Measurements from ENCODE around the gene SIGLEC10.

Gene SIGLEC10

DNA sequence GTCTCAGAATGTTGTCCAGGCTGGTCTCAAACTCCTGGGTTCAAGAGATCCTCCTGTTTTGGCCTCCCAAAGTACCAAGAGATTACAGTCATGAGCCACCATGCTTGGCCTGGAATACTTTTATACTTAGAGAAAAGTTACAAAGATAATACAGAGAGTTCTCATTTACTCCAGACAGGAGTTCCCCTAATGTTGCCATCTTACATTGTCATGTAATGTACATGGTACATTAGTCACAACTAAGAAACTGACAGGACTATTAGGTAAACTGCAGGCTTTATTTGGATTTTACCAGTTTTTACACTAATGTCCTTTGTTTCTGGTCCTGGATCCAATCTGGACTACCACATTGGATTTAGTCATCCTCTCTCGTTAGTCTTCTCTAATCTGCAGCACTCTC, 24.7 kb downstream of the SIGLEC10 start:
- ATAC-seq (no peak), DNase-seq (no peak)

DNA sequence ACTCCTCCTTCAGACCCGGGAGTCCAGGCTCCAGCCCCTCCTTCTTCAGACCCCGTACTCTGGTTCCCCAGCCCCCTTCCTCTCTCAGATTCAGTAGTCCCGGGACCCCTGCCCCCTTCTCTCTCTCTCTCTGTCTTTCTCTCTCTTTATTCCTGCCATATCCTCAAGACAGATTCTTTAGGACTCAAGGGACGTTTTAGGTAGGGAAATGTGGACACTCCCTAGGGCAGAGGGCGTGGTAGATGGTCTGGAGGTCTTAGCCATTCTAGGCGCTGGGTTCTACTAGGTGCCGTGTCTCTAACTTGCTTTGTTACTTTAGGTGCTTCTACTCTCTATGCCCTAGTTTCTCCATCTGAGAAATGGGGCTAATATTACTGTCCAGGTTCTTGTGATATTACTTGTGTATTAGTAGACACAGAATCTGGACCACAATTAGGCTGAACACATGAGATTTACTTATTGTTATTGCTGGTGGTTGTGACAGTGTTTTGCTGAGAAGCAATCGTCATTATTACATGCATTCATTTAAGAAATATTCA, 26.3 kb downstream of the SIGLEC10 start:
- DNase-seq (no peak), ATAC-seq (no peak)

DNA sequence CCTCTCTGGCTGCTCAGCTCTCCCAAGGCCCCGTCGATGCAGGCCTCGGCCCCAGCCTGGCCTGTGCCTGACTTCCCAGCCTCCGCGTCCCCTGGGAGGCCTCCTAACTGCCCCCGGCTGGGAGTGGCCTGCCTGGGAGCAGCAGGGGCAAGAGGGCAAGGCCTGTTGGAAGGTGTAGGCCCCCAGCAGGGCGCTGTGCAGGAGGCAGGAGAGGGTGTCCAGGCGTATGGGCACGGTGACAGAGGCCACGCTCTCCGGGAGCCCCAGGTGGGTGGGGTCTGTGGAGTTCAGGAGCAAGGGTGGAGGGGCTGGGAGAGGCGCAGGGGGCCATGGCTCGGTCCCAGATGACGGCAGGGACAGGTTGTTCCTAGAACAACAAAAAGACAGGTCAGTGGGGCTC, 28.3 kb downstream of the SIGLEC10 start:
- DNase-seq (no peak), ATAC-seq (no peak)

DNA sequence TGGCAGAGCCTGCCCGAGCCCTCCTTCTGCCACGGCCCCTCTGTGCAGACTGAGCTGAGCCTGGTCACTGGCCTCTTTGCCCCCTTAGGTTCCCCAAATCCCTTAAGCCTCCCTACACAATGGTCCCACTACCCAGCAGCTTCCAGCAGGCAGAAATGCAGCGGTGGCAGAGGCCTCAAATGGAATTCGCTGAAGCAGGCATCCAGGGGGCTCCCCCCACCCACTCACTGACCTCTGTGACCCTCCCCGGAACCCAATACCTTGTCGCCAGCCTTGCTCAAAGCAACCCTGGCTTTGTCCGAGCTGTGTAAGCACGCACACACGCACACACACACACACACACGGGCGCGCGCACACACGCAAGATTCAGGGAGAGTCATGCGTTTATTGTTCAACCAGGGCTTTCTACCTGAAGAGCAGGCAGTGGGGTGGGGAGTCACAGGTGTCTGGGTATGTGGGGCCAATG, 29.5 kb downstream of the SIGLEC10 start, which contains the start of gene LIM2:
TSS of gene LIM2 (minus strand) at position 51 of the 466 bp plus-strand sequence. CDS start 531 bp downstream, outside the sequence.
- peak; percentile 22 for ATAC-seq

DNA sequence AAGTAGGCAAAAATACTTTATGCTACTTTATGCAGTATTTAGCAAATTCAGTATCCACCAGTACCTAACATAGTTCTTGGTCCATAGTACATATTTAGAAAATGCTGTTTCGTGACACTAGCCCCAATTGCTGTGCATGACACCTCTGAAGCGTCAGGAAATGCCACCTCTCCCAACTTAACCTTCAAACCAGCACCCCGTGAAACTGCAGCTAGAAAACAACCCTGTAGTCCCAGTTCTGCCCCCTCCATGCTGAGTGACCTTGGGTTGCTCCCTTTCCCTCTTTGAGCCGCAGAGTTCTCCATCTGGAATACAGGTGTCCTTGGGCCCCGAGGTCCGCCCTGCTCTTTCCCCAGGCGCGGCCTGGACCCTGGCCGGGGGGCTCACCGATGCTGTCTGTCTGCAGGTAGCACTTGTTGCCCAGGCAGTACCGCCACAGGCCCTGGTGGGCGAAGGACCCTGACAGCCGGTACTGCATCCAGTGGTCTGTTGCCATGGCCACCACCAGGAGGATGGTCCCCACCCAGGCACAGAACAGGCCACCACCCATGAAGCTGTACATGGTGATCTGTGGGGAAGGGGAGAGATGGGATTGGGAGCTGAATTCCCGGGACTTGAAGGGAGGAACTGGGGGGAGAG, 30.4 kb downstream of the SIGLEC10 start:
- DNase-seq, result no peak

More for the DNA sequence above, 29.5 kb downstream of the SIGLEC10 start, which contains the start of gene LIM2:
- peak; percentile 39 for DNase-seq

DNA sequence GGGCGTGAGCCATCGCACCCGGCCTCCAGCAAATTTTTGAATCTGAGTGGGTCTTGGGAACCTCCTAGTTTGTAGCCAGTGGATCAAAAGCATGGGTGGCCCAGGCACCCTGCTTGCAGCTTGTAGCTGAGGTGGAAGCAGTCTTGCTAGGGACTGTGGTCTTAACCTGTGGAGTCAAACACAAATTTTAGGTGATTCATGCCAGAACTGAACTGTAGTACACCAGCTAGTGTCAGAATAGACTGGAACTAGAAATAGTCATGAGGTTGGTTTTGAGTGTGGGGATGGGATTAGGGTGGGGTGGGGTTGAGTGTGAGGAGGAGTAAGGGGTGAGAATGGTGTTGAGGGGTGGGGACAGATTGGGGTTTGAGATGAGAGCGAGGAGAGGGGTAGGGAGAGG, 35.4 kb downstream of the SIGLEC10 start:
- ATAC-seq, result no peak
- no peak for DNase-seq

More for the DNA sequence above, 30.4 kb downstream of the SIGLEC10 start:
- no peak for ATAC-seq

DNA sequence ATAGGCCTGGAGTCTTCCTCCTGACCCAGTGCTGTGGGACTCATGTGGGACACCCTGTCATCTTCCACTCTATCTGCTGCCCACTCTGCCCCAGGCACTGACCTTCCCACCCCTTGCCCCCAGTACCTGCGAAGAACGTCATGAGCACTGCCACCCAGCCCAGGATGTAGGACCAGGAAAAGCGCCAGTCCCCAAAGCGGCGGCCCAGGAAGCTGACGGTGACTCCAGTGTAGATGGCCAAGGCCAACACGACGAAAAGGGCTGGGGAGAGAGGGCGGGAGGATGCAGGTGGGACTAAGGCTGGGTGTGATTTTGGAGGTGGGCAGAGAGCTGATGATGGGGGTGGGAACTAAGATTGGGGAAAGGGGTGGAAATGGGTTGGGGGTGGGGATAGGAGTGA, 37.1 kb downstream of the SIGLEC10 start:
- DNase-seq (no peak), ATAC-seq (no peak)

DNA sequence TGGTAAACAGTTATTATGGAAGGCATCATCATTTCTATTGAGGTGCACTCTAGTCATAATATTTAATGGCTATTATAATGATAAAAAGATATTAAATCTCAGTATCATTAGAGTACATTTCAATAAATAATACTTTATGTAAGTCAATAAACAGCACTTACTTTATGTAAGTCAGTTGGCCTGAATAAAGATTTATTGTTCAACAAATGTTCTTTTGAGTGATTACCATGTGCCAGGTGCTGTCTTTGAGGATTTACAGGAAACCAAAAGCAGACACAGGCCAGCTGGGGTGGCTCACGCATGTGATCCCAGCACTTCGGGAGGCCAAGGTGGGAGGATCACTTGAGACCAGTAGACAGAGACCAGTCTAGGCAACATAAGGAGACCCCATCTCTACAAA, 40.0 kb downstream of the SIGLEC10 start:
- ATAC-seq (no peak), DNase-seq (no peak)

DNA sequence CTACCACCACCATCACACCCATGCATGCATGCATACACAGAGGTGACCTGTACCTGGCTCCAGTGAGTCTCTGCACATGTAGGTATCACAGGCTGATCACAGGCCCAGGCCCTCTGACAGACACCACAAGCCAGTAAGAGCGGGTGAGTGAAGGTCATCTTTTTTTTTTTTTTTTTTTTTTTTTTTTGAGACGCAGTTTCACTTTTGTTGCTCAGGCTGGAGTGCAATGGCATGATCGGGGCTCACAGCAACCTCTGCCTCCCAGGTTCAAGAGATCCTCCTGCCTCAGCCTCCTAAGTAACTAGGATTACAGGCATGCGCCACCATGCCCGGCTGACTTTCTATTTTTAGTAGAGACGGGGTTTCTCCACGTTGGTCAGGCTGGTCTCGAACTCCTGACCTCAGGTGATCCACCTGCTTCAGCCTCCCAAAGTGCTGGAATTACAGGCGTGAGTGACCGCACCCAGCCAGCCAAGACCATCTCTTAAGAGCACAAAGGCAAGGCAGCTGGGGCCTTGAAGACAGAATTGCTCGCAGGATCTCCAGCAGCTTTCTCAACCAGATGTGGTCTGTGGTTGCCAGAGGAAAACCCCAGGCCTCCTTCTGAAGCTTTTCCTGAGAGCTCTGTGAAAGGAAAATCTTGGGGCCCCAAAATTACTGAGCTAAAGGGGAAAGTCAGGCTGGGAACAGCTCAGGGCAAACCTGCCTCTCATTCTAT, 41.8 kb downstream of the SIGLEC10 start:
- DNase-seq (peak; percentile 76), ATAC-seq (peak; percentile 40)

DNA sequence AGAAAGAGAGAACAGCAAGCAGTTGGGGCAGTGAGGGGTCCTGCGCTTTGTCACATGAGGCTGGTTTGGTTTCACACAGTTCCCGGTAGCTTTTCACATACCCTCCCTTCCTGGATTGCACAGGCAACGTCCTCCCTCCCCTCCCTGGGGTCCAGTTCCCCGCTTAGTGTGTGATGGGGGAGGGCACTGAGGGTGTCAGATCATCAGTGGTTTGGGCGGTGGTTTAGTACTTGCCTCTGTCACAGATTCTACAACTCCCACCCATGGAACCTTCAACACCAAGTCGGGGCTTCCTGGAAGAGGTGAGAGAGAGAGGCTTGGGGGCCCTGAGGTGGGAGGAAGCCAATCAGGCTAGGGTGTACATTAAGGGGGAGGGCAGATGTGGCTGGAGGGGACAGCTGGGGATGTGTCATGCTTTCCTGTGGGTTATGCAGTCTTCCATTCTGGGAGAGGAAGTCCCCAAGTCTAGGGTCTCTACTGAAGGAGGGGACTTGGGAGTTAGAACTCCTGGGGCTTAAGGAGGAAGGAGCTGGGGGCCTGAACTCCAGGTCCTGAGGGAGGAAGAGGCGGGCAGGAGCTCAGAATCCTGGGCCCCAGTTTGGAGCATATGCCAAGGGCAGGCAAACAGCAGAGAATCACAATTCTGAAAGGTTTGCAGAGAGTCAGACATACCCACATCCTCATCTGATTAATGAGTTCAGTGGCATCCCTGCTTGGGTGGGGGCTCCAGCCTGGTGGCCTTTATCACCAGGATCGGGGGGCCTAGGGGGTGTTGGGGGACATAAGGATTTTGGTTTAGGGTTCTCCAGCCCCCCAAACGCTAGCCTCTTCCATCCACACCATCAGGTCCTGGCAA, 44.6 kb downstream of the SIGLEC10 start, which contains the start of gene NKG7:
TSS of gene NKG7 (minus strand) at position 6 of the 856 bp plus-strand sequence. CDS start 119 bp downstream, outside the sequence.
- DNase-seq, result peak; percentile 87
- ATAC-seq, result peak; percentile 78

DNA sequence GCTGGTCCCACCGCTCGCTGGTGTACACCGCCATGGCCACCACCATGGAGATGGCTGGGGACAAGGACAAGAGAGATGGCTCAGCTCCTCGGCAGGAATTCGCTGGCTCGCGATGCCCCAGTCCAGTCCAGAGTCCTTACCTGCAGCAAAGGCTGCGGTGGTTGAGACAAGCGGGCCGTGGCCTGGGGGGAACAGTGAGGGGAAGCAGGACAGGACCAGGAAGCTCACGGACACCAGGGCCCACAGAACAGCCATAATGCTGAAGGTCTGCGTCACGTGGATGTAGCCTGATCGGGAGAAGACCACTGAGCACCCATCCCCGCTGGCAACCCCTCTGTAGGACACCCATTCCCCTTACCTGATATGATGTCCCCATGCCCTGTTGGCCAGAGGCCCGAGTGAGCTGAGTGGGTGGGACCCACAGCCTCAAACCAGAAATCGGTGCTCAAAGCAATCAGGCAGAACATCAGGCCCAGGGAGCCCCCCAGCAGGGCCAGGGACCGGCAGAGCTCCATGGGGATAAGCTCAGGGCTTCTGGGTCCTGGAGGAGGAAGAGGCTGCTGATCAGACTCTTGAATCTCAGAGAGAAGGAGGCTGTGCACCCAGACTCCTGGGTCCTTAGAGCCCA, 45.3 kb downstream of the SIGLEC10 start:
- ATAC-seq (no peak), DNase-seq (no peak)

DNA sequence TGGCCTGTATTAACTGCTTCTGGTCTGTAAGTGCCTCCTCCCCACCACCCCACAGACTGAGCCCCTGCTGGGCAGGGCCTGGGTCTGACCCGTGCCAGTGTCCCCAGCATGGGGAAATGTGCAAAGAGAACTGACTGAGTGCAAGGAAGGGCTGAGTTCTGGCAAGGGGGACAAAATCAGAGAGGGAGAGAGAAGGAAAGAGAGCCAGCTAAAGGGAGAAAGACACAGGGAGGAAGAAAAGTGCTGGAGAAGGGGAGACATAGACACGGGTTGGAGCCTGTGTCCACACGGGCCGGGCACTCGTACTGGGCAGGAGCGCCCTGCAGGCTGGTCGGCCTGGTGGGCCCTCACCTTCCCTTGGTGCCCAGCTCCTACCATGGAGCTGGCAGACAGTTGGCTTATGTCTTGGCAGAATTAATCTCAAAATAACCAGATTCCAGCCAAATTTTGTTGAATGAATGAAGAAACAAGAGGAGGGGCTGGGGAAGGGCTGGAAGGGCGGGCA, 46.2 kb downstream of the SIGLEC10 start:
- DNase-seq (no peak), ATAC-seq (no peak)

DNA sequence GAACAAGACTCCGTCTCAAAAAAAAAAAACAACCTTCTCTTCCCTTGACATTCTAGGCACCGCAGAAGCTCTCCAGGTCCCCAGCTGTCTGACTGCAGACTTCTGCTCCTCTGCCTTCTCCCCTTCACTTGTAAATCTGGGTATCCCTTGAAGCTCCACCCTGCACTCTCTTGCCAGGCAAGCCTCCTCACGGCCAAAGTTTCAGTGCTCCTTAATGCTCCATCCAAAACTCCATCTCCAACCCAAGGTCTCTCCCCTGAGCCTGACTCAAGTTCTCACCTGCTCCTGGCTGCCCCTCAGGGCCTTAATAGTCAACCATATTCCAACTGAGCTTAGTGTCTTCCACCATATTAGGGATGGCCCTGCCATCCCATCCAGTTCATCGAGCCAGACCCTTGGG, 47.2 kb downstream of the SIGLEC10 start:
- no peak for ATAC-seq

DNA sequence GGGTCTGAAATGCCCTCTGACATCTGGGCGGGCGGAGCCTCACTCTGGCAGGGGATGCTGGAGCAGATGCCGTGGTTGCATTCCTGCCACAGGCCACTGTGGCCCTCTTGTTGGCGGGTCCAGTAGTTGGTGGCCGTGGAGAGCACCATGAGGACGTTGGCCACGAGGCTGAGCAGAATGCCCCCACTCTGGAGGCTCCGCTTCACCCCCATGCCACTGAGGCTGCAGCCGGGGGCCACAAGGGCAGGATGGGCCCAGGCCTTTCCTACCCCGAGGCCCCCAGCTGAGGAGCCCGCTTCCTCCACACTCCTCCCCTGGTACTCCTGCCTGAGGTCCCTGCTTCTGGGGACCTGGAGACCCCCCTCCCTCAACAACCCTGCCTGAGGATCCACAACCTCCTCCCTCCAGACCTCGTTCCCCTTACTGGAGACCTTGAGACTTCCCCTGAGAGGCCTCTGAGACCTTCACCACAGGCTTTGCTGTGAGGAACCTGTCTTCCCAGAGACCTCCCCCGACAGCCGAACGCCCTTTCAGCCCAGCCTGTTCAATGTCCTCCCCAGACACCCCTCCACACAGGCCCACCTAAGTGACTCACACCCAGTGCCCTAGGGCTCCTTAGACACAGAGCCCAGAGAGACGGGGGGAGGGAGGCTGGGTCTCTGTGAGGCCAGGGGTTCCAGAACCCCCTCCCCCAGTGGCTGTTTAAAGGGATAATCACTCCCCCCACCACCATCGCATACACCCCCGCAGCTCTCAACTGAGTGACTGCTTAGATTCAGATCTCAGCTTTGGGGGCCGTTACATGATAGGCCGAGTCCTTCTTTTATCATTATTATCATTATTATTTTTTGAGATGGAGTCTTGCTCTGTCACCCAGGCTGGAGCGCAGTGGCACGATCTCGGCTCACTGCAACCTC, 48.8 kb downstream of the SIGLEC10 start, which contains the start of gene CLDND2:
TSS of gene CLDND2 (minus strand) at position 638 of the 917 bp plus-strand sequence. CDS start at position 212, 426 bp downstream.
- DNase-seq (peak; percentile 73), ATAC-seq (no peak)

More for the DNA sequence above, 47.2 kb downstream of the SIGLEC10 start:
- no peak for DNase-seq

DNA sequence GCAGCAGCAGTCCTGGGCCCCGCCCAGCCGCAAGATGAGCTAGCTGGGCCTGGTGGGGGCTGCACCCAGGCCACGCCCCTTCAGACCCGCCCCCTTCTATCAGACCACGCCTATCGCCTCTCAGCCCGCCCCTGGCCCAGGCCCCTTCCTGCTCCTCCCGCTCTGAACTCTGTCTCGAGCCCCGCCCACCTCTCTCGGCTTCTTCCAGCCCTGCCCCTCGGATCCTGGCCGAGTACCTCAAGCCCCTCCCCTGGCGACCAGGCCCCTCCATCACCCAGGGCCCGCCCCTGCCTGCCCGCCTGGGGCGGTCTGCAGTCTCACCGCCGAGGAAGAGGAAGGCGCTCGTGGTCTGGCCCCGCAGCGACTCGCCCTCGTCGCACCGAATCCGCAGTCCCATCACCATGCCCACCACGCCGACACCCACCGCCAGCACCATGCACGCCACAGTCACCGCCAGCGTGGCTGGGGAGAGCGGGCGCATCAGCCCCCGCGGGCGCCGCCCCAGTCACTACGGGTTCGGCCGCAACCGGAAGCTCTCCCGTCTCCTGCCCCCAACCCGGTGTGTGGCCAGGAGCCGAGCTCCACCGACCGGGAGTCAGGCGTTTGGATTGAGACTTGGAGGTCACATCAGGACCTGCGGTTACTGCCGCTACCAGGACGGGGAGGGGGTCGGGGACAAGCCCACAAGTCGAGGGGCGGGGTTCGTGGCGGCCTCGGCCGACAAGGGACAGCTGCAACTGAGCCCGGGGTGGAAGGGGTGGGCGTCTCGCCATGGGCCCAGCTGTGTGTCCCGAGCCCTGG, 49.7 kb downstream of the SIGLEC10 start:
- ATAC-seq (peak; percentile 78), DNase-seq (peak; percentile 99)

DNA sequence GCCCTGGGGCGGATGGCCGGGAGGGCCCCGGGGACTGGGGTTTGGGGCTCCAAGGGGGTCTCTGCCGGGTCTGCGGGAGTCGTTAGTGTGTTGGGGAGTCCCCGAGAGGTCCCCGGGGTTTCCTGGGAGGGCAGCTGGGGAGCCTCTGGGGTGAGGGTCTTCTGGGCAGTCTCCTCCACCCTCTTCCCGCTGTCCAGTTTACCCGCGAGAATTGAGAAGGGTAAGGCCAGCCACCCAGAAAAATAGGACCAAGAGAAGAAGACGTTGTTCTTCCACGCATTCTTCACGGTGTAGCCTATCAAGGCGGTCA, 50.2 kb downstream of the SIGLEC10 start:
- DNase-seq (no peak), ATAC-seq (no peak)

DNA sequence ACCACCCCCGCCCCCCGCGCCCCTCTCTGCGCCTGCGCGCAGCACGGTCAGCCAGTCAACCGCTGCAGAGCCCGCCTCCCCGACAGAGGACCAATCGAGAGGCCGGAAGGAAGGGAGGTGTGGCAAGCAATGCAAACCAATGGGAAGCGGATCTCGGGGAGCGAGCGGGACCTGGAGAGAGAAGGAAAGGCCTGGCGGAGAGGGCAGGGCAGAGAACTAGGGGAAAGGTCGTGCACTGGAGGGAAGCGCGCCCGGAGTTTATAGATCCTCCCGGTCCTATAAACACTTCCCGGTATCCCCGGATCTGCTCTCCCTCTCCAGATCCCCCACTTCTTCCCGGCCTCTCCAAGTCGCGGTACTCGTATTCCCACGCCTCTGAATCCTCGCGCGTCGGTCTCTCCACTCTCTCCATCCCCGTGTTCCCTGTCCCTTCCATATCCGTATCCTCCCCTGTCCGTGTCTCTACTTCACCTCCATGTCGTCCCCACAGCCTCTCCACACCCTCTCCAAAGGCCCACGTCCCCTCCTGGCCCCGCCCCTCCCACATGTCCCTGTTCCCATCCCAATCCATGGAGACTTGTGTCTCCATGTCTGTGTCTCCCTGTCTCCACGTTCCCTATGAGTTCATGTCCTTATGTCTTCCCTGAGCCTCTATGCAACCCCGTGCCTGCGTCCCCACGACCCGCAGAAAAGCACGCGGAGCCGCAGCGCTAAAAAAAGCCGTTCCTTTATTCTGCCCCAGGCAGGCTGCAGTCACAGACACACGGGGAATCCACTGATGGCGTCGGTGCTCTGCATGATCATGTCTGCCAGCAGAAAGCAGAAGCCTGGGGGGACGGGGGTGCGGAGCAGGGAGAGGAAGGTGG, 50.8 kb downstream of the SIGLEC10 start:
- peak; percentile 37 for ATAC-seq

DNA sequence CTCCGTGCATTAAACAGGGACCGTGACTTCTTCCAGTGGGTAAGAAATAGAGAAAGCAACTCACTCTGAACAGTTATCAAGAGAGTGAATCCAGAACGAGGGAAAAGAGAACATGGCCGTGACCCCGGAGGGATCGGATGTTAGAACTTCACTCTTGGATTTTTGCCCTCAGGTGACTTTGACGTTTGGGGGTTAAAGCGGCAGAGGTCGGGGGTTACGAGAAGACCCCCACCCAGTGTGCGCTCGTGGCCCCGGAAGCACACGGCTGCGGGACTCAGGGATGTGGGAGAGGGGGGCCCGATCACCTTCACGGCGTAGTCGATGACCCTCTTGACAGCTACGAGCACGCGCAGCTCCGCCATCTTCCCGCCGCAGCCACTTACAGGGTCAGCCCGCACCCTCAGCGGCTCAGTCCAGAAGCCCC, 51.5 kb downstream of the SIGLEC10 start, which contains the start of gene ETFB:
TSS of gene ETFB (minus strand) at position 424 of the 424 bp plus-strand sequence. CDS start at position 362, 62 bp downstream.
- ATAC-seq (no peak), DNase-seq (no peak)

More for the DNA sequence above, 50.8 kb downstream of the SIGLEC10 start:
- DNase-seq, result peak; percentile 95
